Natural killer cell (primary cell): ENCODE measurements around the gene DRAP1. TPM values are rescaled to one million over a fixed set of nuclear protein-coding genes. Genes with fewer than 3 reads are reported as not detected.

Source experiments
- ATAC-seq, 3 donors: fragments of 150-1000 bp in 2 of 3; fragments of 200-7000 bp in 1 of 3; cut with Tn5 transposase; 1 replicate in 1 of 3; 2 replicates in 2 of 3; pipeline ENCODE4 v1.10.0; 2021; ENCODE audit warnings: mild to moderate bottlenecking in 2 of 3, moderate library complexity in 2 of 3
- DNase-seq, 2 donors: peaks; one replicate each; pipeline versions ENCODE4 v3.0.0 to v3.0.0-alpha.2; 2013 to 2021; ENCODE audit warnings: mixed read lengths in 1 of 2
- H3K27ac ChIP-seq: one replicate; pipeline ENCODE4 v1.5.1; 2013; ENCODE audit warnings: mild to moderate bottlenecking, low read length
- H3K27me3 ChIP-seq: one replicate; pipeline ENCODE4 v1.6.1; 2013; ENCODE audit warnings: low read length; ENCODE audit not compliant: control insufficient read depth, insufficient read depth
- H3K36me3 ChIP-seq: one replicate; pipeline ENCODE4 v1.6.1; 2013; ENCODE audit warnings: low read length; ENCODE audit not compliant: control insufficient read depth, insufficient read depth
- H3K4me1 ChIP-seq: one replicate; pipeline ENCODE4 v1.6.1; 2013; ENCODE audit warnings: low read length; ENCODE audit not compliant: control insufficient read depth, insufficient read depth
- H3K4me3 ChIP-seq: one replicate; pipeline ENCODE4 v1.5.1; 2013; ENCODE audit warnings: low read length
- H3K9me3 ChIP-seq: one replicate; pipeline ENCODE4 v1.6.1; 2013; ENCODE audit warnings: low read length; ENCODE audit not compliant: control insufficient read depth, insufficient read depth
- H3K27ac Mint-ChIP-seq, 2 donors: one replicate each; pipeline ENCODE4 v1.8.0; 2022; ENCODE audit warnings: mild to moderate bottlenecking in 2 of 2, mixed read lengths in 2 of 2, moderate library complexity in 1 of 2
- H3K27me3 Mint-ChIP-seq, 2 donors: one replicate each; pipeline ENCODE4 v1.8.0; 2022; ENCODE audit warnings: low read depth in 2 of 2, mixed read lengths in 2 of 2
- H3K36me3 Mint-ChIP-seq: one replicate; pipeline ENCODE4 v1.8.0; 2022; ENCODE audit warnings: mixed read lengths
- H3K4me1 Mint-ChIP-seq, 2 donors: one replicate each; pipeline ENCODE4 v1.8.0; 2022; ENCODE audit warnings: mixed read lengths in 2 of 2
- H3K4me3 Mint-ChIP-seq: one replicate; pipeline ENCODE4 v1.8.0; 2022; ENCODE audit warnings: mild to moderate bottlenecking, moderate library complexity, mixed read lengths
- H3K9me3 Mint-ChIP-seq, 2 donors: one replicate each; pipeline ENCODE4 v1.8.0; 2022; ENCODE audit warnings: mixed read lengths in 2 of 2
- CTCF ChIP-seq: fragments of 200-600 bp; IDR thresholded peaks from one replicate; pipeline ENCODE4 v1.8.0; 2022; ENCODE audit warnings: antibody characterized with exemption
- WGBS: methylation state at CpG from one replicate; pipeline ENCODE4 v1.1.7; 2013; ENCODE audit warnings: missing lambda C conversion rate; ENCODE audit not compliant: insufficient coverage; 5-methylcytosine and 5-hydroxymethylcytosine counted together
- intact Hi-C: fragments of 100-400 bp; cut with micrococcal nuclease; formaldehyde crosslinking; loops from one replicate; pipeline ENCODE4 v1.14.2; 2022
- total RNA-seq, 4 donors: library from RNA; stranded (reverse); fragments of 120-200 nt in 1 of 4; gene quantifications; one replicate each; pipeline versions ENCODE4 v1.2.3 to v1.2.4, GENCODE V29; 2013 to 2022

Gene DRAP1
- 100 to 1,000 TPM; 114 to 115 (median 115) TPM for total RNA-seq
- 152 TPM for total RNA-seq (2013)

- no peaks in the 10 kb centered on the region for H3K27me3 Mint-ChIP-seq
- DNase-seq (peak; percentile 97 to 98), ATAC-seq (peak; percentile 88 to 97 (median 90))
- no peaks in the 10 kb centered on the region for H3K9me3 Mint-ChIP-seq
- H3K4me1 ChIP-seq: peaks cover 57% of the 10 kb centered on the region
- H3K36me3 ChIP-seq: peaks cover 30% of the 10 kb centered on the region
- no peaks in the 10 kb centered on the region for H3K36me3 Mint-ChIP-seq
- peak within 1 kb of the TSS; percentile 77 to 90 for H3K27ac Mint-ChIP-seq
- H3K27me3 ChIP-seq: no peaks in the 10 kb centered on the region
- WGBS: under 1% methylated on average over 59 of the region's 59 CpGs
- no peaks in the 10 kb centered on the region for H3K9me3 ChIP-seq
- H3K27ac ChIP-seq: peak within 1 kb of the TSS; percentile 79
- peak within 1 kb of the TSS; percentile 96 for H3K4me3 ChIP-seq
- peak within 1 kb of the TSS; percentile 90 for H3K4me3 Mint-ChIP-seq
- intact Hi-C loops: loop anchor here (1.0 to 5.0 kb wide), 5 partner anchors 9 to 62 kb away; partner anchors contain the start of genes CCDC85B, CFL1 and SART1
- no peak for TF ChIP-seq CTCF
- peaks cover 24 to 53% of the 10 kb centered on the region in 2 donors for H3K4me1 Mint-ChIP-seq
Measured at GRCh38 chr11:65919141-65919572, at the start of gene DRAP1. TSS of gene DRAP1 (plus strand) at chr11:65919426. CDS start at chr11:65919502, 76 bp downstream.

GRCh38 chr11:65869643-65870306, 49.5 kb upstream of the DRAP1 start:
- Mint-ChIP-seq H3K4me3 (peak overlapping the region; percentile 13), H3K27ac (no peak overlapping the region), H3K27me3 (no peaks in the 10 kb centered on the region), H3K9me3 (no peaks in the 10 kb centered on the region), H3K36me3 (no peaks in the 10 kb centered on the region), H3K4me1 (peaks cover 24 to 34% of the 10 kb centered on the region in 2 donors)
- no peak overlapping the region for H3K27ac ChIP-seq
- WGBS: 86% methylated on average over 24 of the region's 24 CpGs
- H3K36me3 ChIP-seq: peaks cover 19% of the 10 kb centered on the region
- intact Hi-C loops: no loop called here
- H3K9me3 ChIP-seq: no peaks in the 10 kb centered on the region
- H3K4me3 ChIP-seq: no peak overlapping the region
- DNase-seq: no peak
- TF ChIP-seq CTCF: no peak
- H3K4me1 ChIP-seq: peaks cover 36% of the 10 kb centered on the region
- no peak for ATAC-seq
- H3K27me3 ChIP-seq: no peaks in the 10 kb centered on the region

DNA sequence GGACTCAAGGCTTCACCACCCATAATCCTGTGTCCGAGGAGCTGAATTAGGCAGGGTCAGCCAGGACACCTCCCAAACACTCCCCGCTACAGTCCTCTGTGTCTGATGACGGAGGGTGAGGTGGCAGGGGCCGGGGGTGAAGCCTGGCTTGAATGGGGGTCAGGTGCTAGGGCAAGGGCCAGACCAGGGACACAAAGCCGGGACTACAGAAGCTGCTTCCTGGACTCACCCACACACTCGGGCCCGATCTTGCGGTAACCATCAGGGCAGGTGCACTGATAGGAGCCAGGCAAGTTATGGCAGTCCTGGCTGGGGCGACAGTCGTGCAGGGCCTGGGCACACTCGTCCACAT, 48.9 kb upstream of the DRAP1 start:
- Histone ChIP-seq H3K27ac (no peak overlapping the region), H3K4me1 (peaks cover 36% of the 10 kb centered on the region), H3K9me3 (no peaks in the 10 kb centered on the region), H3K36me3 (peaks cover 14% of the 10 kb centered on the region), H3K4me3 (no peak overlapping the region), H3K27me3 (no peaks in the 10 kb centered on the region)
- Mint-ChIP-seq H3K4me3 (no peak overlapping the region), H3K36me3 (no peaks in the 10 kb centered on the region), H3K9me3 (no peaks in the 10 kb centered on the region), H3K27ac (peak overlapping the region in 1 of 2 donors; percentile 65), H3K27me3 (no peaks in the 10 kb centered on the region), H3K4me1 (peaks cover 24 to 34% of the 10 kb centered on the region in 2 donors)
- no peak for TF ChIP-seq CTCF
- no peak for DNase-seq
- intact Hi-C loops: no loop called here
- 56% methylated on average over 11 of the region's 11 CpGs for WGBS
- ATAC-seq: no peak
